ENCODE measurements around the gene TMEM132E.
A peak's percentile ranks its signal among the peaks of the same experiment; 100 is the strongest.
"Not testable (repeated sequence)": the region's sequence is repeated elsewhere in the genome, so short reads cannot be mapped to it uniquely, and the experiment has no call there.

Gene TMEM132E

GRCh38 chr17:34579017-34579946 lies at the start of gene TMEM132E:
Gene TMEM132E, plus strand, starts transcription at chr17:34579582. Its CDS starts 1,495 bp downstream, at chr17:34581077.
- DNase-seq = peak; percentile 12 to 34

GRCh38 chr17:34530918-34531317 lies 48.5 kb upstream of the TMEM132E start:
- DNase-seq = no peak

- peak; percentile 6 to 54 for DNase-seq
Observed at GRCh38 chr17:34532281-34533065, 46.9 kb upstream of the TMEM132E start.

GRCh38 chr17:34533806-34534527 lies 45.4 kb upstream of the TMEM132E start:
- no peak for DNase-seq

- no peak for DNase-seq
Observed at GRCh38 chr17:34537445-34537844, 41.9 kb upstream of the TMEM132E start.

- DNase-seq = not testable (repeated sequence)
Observed at GRCh38 chr17:34538582-34538981, 40.8 kb upstream of the TMEM132E start.

- no peak for DNase-seq
Observed at GRCh38 chr17:34539881-34540280, 39.5 kb upstream of the TMEM132E start.

- peak in 1 of 2 donors; percentile 72 for DNase-seq
Observed at GRCh38 chr17:34542700-34543336, 36.6 kb upstream of the TMEM132E start.

- no peak for DNase-seq
Observed at GRCh38 chr17:34547453-34548063, 31.8 kb upstream of the TMEM132E start.

GRCh38 chr17:34549966-34550365 lies 29.4 kb upstream of the TMEM132E start:
- DNase-seq = no peak

- DNase-seq = no peak
Observed at GRCh38 chr17:34553907-34554306, 25.5 kb upstream of the TMEM132E start.

GRCh38 chr17:34556384-34556783 lies 23.0 kb upstream of the TMEM132E start:
- DNase-seq = no peak

- no peak for DNase-seq
Observed at GRCh38 chr17:34556931-34557330, 22.5 kb upstream of the TMEM132E start.

GRCh38 chr17:34561328-34561727 lies 18.1 kb upstream of the TMEM132E start:
- DNase-seq = no peak

- DNase-seq = no peak
Observed at GRCh38 chr17:34562387-34562786, 17.0 kb upstream of the TMEM132E start.

- no peak for DNase-seq
Observed at GRCh38 chr17:34565713-34566112, 13.7 kb upstream of the TMEM132E start.

GRCh38 chr17:34566201-34566600 lies 13.2 kb upstream of the TMEM132E start:
- DNase-seq = no peak

GRCh38 chr17:34566873-34567272 lies 12.5 kb upstream of the TMEM132E start:
- no peak for DNase-seq

- no peak for DNase-seq
Observed at GRCh38 chr17:34567691-34568465, 11.5 kb upstream of the TMEM132E start.

- no peak for DNase-seq
Observed at GRCh38 chr17:34568953-34569352, 10.4 kb upstream of the TMEM132E start.

- DNase-seq = no peak
Observed at GRCh38 chr17:34569591-34569990, 9.8 kb upstream of the TMEM132E start.

Measured in inflammatory macrophage treated with lipopolysaccharide for 1 hour (primary cell).